Esophagus muscularis mucosa (tissue), 4 donors: Measurements from ENCODE around the gene PARD3B. TPM values are rescaled to one million over a fixed set of nuclear protein-coding genes. Genes with fewer than 3 reads are reported as not detected.

ENCODE experiments used
- DNase-seq: peaks from one replicate; pipeline ENCODE4 v3.0.0-alpha.2; 2017; ENCODE audit errors: extremely low spot score
- H3K27ac ChIP-seq, 4 donors: fragments of 200-600 bp; sonication (generic); replicated peaks in 1 of 4; 1 replicate in 3 of 4; 2 replicates in 1 of 4; pipeline ENCODE4 v1.5.1; 2016 to 2019; ENCODE audit warnings: mild to moderate bottlenecking in 1 of 4
- H3K27me3 ChIP-seq, 4 donors: fragments of 200-600 bp; sonication (generic); one replicate each; pipeline versions ENCODE4 v1.5.1 to v1.6.0; 2016 to 2019
- H3K36me3 ChIP-seq, 4 donors: fragments of 200-600 bp; sonication (generic); one replicate each; pipeline ENCODE4 v1.5.1; 2016 to 2019
- H3K4me1 ChIP-seq, 4 donors: fragments of 200-600 bp; sonication (generic); one replicate each; pipeline ENCODE4 v1.5.1; 2016 to 2019
- H3K4me3 ChIP-seq, 4 donors: fragments of 200-600 bp; sonication (generic); 1 replicate in 2 of 4; 2 replicates in 2 of 4; pipeline ENCODE4 v1.5.1; 2016 to 2019; ENCODE audit warnings: mild to moderate bottlenecking in 4 of 4, moderate library complexity in 1 of 4
- H3K9me3 ChIP-seq, 4 donors: fragments of 200-600 bp; sonication (generic); 1 replicate in 3 of 4; 2 replicates in 1 of 4; pipeline ENCODE4 v1.5.1; 2016 to 2019
- CTCF ChIP-seq, 3 experiments: fragments of 200-600 bp in 2 of 3; fragments of 450-650 bp in 1 of 3; sonication (generic) in 2 of 3; IDR thresholded peaks; one replicate each; pipeline ENCODE4 v1.5.1; 2017 to 2019; ENCODE audit warnings: antibody characterized with exemption in 3 of 3, mild to moderate bottlenecking in 2 of 3, moderate library complexity in 1 of 3
- EP300 ChIP-seq: sonication (generic); formaldehyde crosslinking; IDR thresholded peaks from one replicate; pipeline ENCODE4 v1.6.1; 2017; ENCODE audit warnings: antibody characterized with exemption
- POLR2A ChIP-seq: fragments of 450-650 bp; IDR thresholded peaks from one replicate; pipeline ENCODE4 v1.6.1; 2017; ENCODE audit warnings: antibody characterized with exemption, moderate library complexity, mild to moderate bottlenecking, low read depth
- POLR2AphosphoS5 ChIP-seq, 2 donors: sonication (generic); formaldehyde crosslinking; IDR thresholded peaks; one replicate each; pipeline ENCODE4 v1.6.1; 2017; ENCODE audit warnings: antibody characterized with exemption in 2 of 2
- WGBS: methylation state at CpG from one replicate; pipeline ENCODE4 v1.1.5; 2018; 5-methylcytosine and 5-hydroxymethylcytosine counted together
- intact Hi-C: fragments of 100-400 bp; cut with DNase I; formaldehyde crosslinking; loops from one replicate; pipeline ENCODE4 v1.15.1; 2023
- total RNA-seq, 4 donors: library from RNA; depleted of rRNA; stranded (reverse); fragments of >200 nt; gene quantifications; one replicate each; pipeline versions ENCODE4 v1.1.0 to v1.2.1, GENCODE V29; 2016

The PARD3B gene
- total RNA-seq, 4 donors from 2014 or later = 24.2 to 40.8 (median 32.5) TPM

- intact Hi-C loops = no loop called here
- Histone ChIP-seq H3K9me3 (no peaks in the 10 kb centered on the region), H3K27ac (no peak overlapping the region), H3K4me3 (no peak overlapping the region), H3K4me1 (peaks cover 0 to 23% (median 13%) of the 10 kb centered on the region in 4 donors), H3K36me3 (no peaks in the 10 kb centered on the region), H3K27me3 (no peaks in the 10 kb centered on the region)
- TF ChIP-seq POLR2A (no peak), POLR2AphosphoS5 (IDR thresholded peaks at IDR 0.05) (no peak), EP300 (no peak), CTCF (IDR thresholded peaks at IDR 0.05) (no peak)
- no peak for DNase-seq
Observed at GRCh38 chr2:204647626-204648025, 102.4 kb downstream of the PARD3B start.

- intact Hi-C loops = no loop called here
- Histone ChIP-seq H3K9me3 (no peaks in the 10 kb centered on the region), H3K4me3 (no peak overlapping the region), H3K36me3 (no peaks in the 10 kb centered on the region), H3K27me3 (no peaks in the 10 kb centered on the region), H3K27ac (no peak overlapping the region), H3K4me1 (peaks cover 0 to 19% (median 18%) of the 10 kb centered on the region in 4 donors)
- no peak for TF ChIP-seq POLR2A
- no peak for TF ChIP-seq EP300
- TF ChIP-seq CTCF (IDR thresholded peaks at IDR 0.05) = no peak
- TF ChIP-seq POLR2AphosphoS5 (IDR thresholded peaks at IDR 0.05) = no peak
- no peak for DNase-seq
Observed at GRCh38 chr2:204650611-204651010, 105.3 kb downstream of the PARD3B start.

GRCh38 chr2:204652063-204652462 is 106.8 kb downstream of the PARD3B start:
- WGBS = 99% methylated on average over 4 of the region's 4 CpGs
- no peak for DNase-seq
- Histone ChIP-seq H3K27me3 (no peaks in the 10 kb centered on the region), H3K36me3 (no peaks in the 10 kb centered on the region), H3K9me3 (no peaks in the 10 kb centered on the region), H3K27ac (no peak overlapping the region), H3K4me3 (no peak overlapping the region), H3K4me1 (peaks cover 0 to 13% (median 12%) of the 10 kb centered on the region in 4 donors)
- TF ChIP-seq EP300 (no peak), CTCF (IDR thresholded peaks at IDR 0.05) (no peak), POLR2AphosphoS5 (IDR thresholded peaks at IDR 0.05) (no peak), POLR2A (no peak)
- intact Hi-C loops = no loop called here

GRCh38 chr2:204654669-204655068 is 109.4 kb downstream of the PARD3B start:
- H3K27ac ChIP-seq = peak overlapping the region in 1 of 4 donors; percentile 31
- WGBS = 61% methylated on average over 1 of the region's 1 CpG
- TF ChIP-seq EP300 (no peak), POLR2A (no peak)

GRCh38 chr2:204655101-204655500 is 109.8 kb downstream of the PARD3B start:
- H3K36me3 ChIP-seq = no peaks in the 10 kb centered on the region
- H3K27ac ChIP-seq = peak overlapping the region in 1 of 4 donors; percentile 31
- intact Hi-C loops = no loop called here
- H3K9me3 ChIP-seq = no peaks in the 10 kb centered on the region
- TF ChIP-seq CTCF (IDR thresholded peaks at IDR 0.05) = no peak
- TF ChIP-seq POLR2A = no peak
- no peak for TF ChIP-seq POLR2AphosphoS5 (IDR thresholded peaks at IDR 0.05)
- TF ChIP-seq EP300 = no peak
- no peak for DNase-seq
- H3K4me3 ChIP-seq = no peak overlapping the region
- H3K4me1 ChIP-seq = peaks cover 0 to 13% (median 12%) of the 10 kb centered on the region in 4 donors
- H3K27me3 ChIP-seq = no peaks in the 10 kb centered on the region
- 95% methylated on average over 2 of the region's 2 CpGs for WGBS

More at GRCh38 chr2:204654669-204655068, 109.4 kb downstream of the PARD3B start:
- Histone ChIP-seq H3K4me3 (no peak overlapping the region), H3K4me1 (peaks cover 0 to 13% (median 12%) of the 10 kb centered on the region in 4 donors), H3K27me3 (no peaks in the 10 kb centered on the region), H3K36me3 (no peaks in the 10 kb centered on the region), H3K9me3 (no peaks in the 10 kb centered on the region)
- intact Hi-C loops = no loop called here
- DNase-seq = no peak
